Parathyroid adenoma (tissue), 2 donors: Measurements from ENCODE around the gene URAD.

Source experiments
- H2AFZ ChIP-seq: fragments of 300-600 bp; sonication (generic); one replicate; pipeline ENCODE4 v1.7.0; 2017; ENCODE audit warnings: antibody characterized with exemption, mild to moderate bottlenecking
- H3K27ac ChIP-seq: fragments of 300-600 bp; sonication (generic); one replicate; pipeline ENCODE4 v1.7.0; 2017
- H3K27me3 ChIP-seq: fragments of 300-600 bp; sonication (generic); one replicate; pipeline ENCODE4 v1.7.0; 2017; ENCODE audit warnings: low read length; ENCODE audit not compliant: control insufficient read depth, insufficient read depth
- H3K36me3 ChIP-seq: fragments of 300-600 bp; sonication (generic); one replicate; pipeline ENCODE4 v1.7.0; 2017; ENCODE audit warnings: low read length; ENCODE audit not compliant: control insufficient read depth, insufficient read depth
- H3K4me1 ChIP-seq: fragments of 300-600 bp; sonication (generic); one replicate; pipeline ENCODE4 v1.7.0; 2017; ENCODE audit warnings: control low read depth
- H3K4me2 ChIP-seq: fragments of 300-600 bp; sonication (generic); one replicate; pipeline ENCODE4 v1.7.0; 2017; ENCODE audit warnings: low read length
- H3K4me3 ChIP-seq: fragments of 300-600 bp; sonication (generic); one replicate; pipeline ENCODE4 v1.7.0; 2017; ENCODE audit warnings: low read depth, low read length
- H3K79me2 ChIP-seq: fragments of 300-600 bp; sonication (generic); one replicate; pipeline ENCODE4 v1.7.0; 2017; ENCODE audit warnings: control low read depth
- H3K9ac ChIP-seq: fragments of 300-600 bp; sonication (generic); one replicate; pipeline ENCODE4 v1.7.0; 2017; ENCODE audit warnings: mild to moderate bottlenecking
- H3K9me3 ChIP-seq: fragments of 300-600 bp; sonication (generic); one replicate; pipeline ENCODE4 v1.7.0; 2017; ENCODE audit warnings: low read length; ENCODE audit not compliant: control insufficient read depth
- TF ChIP-seq, protein P1 (sequence below): fragments of 300-600 bp; sonication (generic); IDR thresholded peaks from one replicate; pipeline ENCODE4 v1.7.0; 2017; ENCODE audit warnings: antibody characterized with exemption, mild to moderate bottlenecking
- donor health status: primary hyperparathyroidism.

URAD gene

DNA sequence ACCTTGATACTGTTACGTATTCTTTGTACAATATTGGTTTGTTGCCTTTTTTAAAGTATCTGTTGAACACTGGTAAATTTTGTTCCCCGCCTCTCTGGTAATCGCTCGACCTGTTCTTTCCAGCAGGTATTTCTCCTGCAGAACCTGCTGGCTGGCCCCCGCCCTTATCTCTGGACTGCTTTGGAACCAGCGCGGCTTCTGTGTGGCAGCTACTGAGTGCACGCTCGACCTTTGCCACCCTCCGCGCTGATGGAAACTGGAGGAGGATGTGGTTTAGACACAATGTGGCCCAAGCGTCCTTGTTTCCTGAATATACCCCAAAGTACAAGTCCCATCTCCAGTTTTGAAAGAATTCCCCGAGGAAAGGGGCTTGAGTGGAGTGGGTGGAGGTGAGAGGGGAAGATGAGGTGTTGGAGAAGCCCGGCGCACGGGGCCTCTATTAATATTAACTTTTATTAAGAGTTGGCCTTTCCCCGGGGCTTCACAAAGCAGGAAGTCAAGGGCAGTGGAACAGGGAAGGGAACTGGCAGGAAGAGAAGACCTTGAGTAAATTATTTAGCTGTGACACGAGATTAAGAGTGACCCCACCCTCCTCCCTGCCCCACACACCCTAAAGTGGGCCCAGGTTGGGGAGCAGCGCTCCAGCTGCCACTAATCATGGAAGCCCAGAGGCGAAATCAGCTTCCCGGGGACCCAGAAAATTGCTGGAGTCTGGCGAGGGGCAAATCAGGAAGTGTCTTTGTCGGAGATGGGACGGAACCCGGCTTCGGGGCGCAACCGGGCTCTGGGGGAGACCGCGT lies 35.4 kb downstream of the URAD start:
- H3K9me3 ChIP-seq: no peaks in the 10 kb centered on the region
- no peaks in the 10 kb centered on the region for H3K4me1 ChIP-seq
- peaks cover 11% of the 10 kb centered on the region for H3K27me3 ChIP-seq
- H3K79me2 ChIP-seq: no peaks in the 10 kb centered on the region
- H2AFZ ChIP-seq: no peak overlapping the region
- H3K4me3 ChIP-seq: no peak overlapping the region
- no peaks in the 10 kb centered on the region for H3K36me3 ChIP-seq
- no peak overlapping the region for H3K9ac ChIP-seq
- peak overlapping the region; percentile 76 for H3K4me2 ChIP-seq
- TF ChIP-seq, protein P1, sequence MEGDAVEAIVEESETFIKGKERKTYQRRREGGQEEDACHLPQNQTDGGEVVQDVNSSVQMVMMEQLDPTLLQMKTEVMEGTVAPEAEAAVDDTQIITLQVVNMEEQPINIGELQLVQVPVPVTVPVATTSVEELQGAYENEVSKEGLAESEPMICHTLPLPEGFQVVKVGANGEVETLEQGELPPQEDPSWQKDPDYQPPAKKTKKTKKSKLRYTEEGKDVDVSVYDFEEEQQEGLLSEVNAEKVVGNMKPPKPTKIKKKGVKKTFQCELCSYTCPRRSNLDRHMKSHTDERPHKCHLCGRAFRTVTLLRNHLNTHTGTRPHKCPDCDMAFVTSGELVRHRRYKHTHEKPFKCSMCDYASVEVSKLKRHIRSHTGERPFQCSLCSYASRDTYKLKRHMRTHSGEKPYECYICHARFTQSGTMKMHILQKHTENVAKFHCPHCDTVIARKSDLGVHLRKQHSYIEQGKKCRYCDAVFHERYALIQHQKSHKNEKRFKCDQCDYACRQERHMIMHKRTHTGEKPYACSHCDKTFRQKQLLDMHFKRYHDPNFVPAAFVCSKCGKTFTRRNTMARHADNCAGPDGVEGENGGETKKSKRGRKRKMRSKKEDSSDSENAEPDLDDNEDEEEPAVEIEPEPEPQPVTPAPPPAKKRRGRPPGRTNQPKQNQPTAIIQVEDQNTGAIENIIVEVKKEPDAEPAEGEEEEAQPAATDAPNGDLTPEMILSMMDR: no peak
- no peak overlapping the region for H3K27ac ChIP-seq

- no peak overlapping the region for H3K9ac ChIP-seq
- no peaks in the 10 kb centered on the region for H3K27me3 ChIP-seq
- no peaks in the 10 kb centered on the region for H3K4me1 ChIP-seq
- H3K4me3 ChIP-seq: no peak overlapping the region
- no peaks in the 10 kb centered on the region for H3K9me3 ChIP-seq
- TF ChIP-seq, protein P1: no peak
- no peak overlapping the region for H2AFZ ChIP-seq
- no peak overlapping the region for H3K4me2 ChIP-seq
- no peaks in the 10 kb centered on the region for H3K79me2 ChIP-seq
- H3K36me3 ChIP-seq: no peaks in the 10 kb centered on the region
- no peak overlapping the region for H3K27ac ChIP-seq
Observed at GRCh38 chr13:27942972-27943371, 45.5 kb downstream of the URAD start.

DNA sequence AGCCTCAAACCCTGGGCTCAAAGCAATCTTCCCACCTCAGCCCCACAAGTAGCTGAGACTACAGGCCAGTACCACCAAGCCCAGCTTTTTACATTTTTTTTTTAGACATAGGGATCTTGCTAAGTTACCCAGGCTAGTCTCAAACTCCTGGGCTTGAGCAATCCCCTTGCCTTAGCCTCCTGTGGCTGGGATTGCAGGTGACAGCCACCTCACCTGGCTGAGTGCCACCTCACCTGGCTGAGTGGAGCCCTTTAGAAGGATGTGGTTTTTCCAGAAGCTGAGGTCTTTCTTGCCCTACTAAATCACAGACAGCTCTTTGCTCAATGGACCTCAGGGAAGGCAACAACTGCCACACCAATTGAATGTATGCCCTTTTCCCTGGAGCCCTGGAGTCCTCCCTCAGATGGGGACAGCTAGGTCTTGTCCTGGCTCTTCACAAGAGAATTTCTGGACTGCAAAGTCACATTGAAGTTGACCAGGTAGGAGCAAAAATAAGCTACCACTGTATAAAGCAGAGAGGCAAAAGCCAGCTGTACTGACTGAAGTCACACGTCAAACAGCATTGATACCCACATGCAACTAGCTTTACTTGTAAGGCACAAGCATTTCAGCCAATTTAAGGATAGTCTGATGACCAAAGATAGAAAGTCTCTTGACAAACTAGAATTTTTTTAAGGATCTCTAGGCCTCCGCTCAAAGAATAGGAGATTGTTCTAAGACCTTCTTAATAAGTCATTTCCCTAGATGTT lies 54.7 kb downstream of the URAD start:
- Histone ChIP-seq H3K9me3 (no peaks in the 10 kb centered on the region), H3K4me1 (no peaks in the 10 kb centered on the region), H3K9ac (no peak overlapping the region), H3K4me2 (no peak overlapping the region), H2AFZ (no peak overlapping the region), H3K36me3 (no peaks in the 10 kb centered on the region), H3K79me2 (no peaks in the 10 kb centered on the region), H3K27ac (no peak overlapping the region), H3K4me3 (no peak overlapping the region), H3K27me3 (peaks cover 6% of the 10 kb centered on the region)
- TF ChIP-seq, protein P1: no peak

GRCh38 chr13:27933118-27933517 lies 55.4 kb downstream of the URAD start:
- Histone ChIP-seq H3K27me3 (peaks cover 11% of the 10 kb centered on the region), H3K4me3 (no peak overlapping the region), H3K36me3 (no peaks in the 10 kb centered on the region), H3K27ac (no peak overlapping the region), H3K4me2 (no peak overlapping the region), H3K9ac (no peak overlapping the region), H3K4me1 (no peaks in the 10 kb centered on the region), H3K79me2 (no peaks in the 10 kb centered on the region), H3K9me3 (no peaks in the 10 kb centered on the region), H2AFZ (no peak overlapping the region)
- TF ChIP-seq, protein P1: no peak
